ENCODE results near the gene STUM. TPM values are rescaled to one million over a fixed set of nuclear protein-coding genes. Genes with fewer than 3 reads are reported as not detected.

The STUM gene
- total RNA-seq, 1 experiment from 2014 or later: not detected

- no peak for DNase-seq
- intact Hi-C loops (cut with micrococcal nuclease; ENCODE audit: unreplicated experiment): no loop called here
- TF ChIP-seq, protein P1, sequence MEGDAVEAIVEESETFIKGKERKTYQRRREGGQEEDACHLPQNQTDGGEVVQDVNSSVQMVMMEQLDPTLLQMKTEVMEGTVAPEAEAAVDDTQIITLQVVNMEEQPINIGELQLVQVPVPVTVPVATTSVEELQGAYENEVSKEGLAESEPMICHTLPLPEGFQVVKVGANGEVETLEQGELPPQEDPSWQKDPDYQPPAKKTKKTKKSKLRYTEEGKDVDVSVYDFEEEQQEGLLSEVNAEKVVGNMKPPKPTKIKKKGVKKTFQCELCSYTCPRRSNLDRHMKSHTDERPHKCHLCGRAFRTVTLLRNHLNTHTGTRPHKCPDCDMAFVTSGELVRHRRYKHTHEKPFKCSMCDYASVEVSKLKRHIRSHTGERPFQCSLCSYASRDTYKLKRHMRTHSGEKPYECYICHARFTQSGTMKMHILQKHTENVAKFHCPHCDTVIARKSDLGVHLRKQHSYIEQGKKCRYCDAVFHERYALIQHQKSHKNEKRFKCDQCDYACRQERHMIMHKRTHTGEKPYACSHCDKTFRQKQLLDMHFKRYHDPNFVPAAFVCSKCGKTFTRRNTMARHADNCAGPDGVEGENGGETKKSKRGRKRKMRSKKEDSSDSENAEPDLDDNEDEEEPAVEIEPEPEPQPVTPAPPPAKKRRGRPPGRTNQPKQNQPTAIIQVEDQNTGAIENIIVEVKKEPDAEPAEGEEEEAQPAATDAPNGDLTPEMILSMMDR (IDR thresholded peaks at IDR 0.05; ENCODE audit: unreplicated experiment): no peak
- H3K27me3 Mint-ChIP-seq (ENCODE audit: unreplicated experiment): peaks cover 15% of the 10 kb centered on the region
- H3K9me3 Mint-ChIP-seq (ENCODE audit: low read depth, unreplicated experiment): no peaks in the 10 kb centered on the region
- no peaks in the 10 kb centered on the region for H3K4me1 Mint-ChIP-seq (ENCODE audit: low read depth, unreplicated experiment)
- CTCF ChIA-PET: no interaction called here
- no TSS peak for BruUV-seq (replicated peaks)
- H3K4me3 Mint-ChIP-seq (ENCODE audit: low read depth, unreplicated experiment): no peak overlapping the region
- no peak overlapping the region for H3K27ac Mint-ChIP-seq (ENCODE audit: unreplicated experiment)
- no peaks in the 10 kb centered on the region for H3K36me3 Mint-ChIP-seq (ENCODE audit: insufficient read depth, unreplicated experiment)
Observed at GRCh38 chr1:226631229-226632000, 82.9 kb downstream of the STUM start.

DNA sequence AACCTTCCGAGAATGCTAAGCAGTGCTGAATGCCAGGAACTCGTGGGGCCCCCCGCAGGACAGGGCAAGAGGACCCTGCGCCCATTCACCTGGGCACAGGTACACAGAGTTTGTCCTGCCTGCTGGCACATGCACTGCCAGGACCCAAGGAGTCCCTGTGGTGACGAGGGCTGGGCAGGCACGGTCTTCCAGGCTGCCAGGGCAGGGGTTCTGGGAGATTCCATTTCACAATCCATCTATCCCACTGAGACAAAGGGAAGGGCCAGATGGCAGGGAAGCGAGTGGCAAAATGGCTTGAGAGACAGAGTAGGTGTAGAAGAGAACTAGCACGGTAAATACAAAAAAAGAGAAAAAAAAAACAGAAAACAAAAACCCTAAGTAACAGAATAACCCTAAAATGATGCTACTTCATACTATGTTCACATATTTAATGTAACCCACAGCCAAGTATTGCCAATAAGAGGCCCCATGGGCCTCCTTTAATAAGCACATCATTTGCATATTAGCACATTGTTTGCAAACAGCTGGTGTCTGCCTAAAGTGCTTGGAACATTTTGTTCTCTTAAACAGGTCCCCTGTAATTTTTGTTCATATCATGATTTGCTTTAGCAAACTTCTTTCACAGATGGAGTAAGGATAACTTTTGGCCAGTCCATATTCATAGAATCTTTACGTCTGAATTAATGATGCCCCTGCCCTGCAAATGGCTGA, 83.8 kb downstream of the STUM start:
- Mint-ChIP-seq H3K4me3 (ENCODE audit: low read depth, unreplicated experiment) (no peak overlapping the region), H3K4me1 (ENCODE audit: low read depth, unreplicated experiment) (no peaks in the 10 kb centered on the region), H3K9me3 (ENCODE audit: low read depth, unreplicated experiment) (no peaks in the 10 kb centered on the region), H3K27me3 (ENCODE audit: unreplicated experiment) (peaks cover 6% of the 10 kb centered on the region), H3K36me3 (ENCODE audit: insufficient read depth, unreplicated experiment) (no peaks in the 10 kb centered on the region), H3K27ac (ENCODE audit: unreplicated experiment) (no peak overlapping the region)
- CTCF ChIA-PET: interaction anchor here (0.6 to 4.0 kb wide), 3 partner anchors 12 to 196 kb away, joined by 3 to 19 read pairs (median 5); no protein-coding TSS in a partner anchor
- BruUV-seq (replicated peaks): no TSS peak
- TF ChIP-seq, protein P1 (IDR thresholded peaks at IDR 0.05; ENCODE audit: unreplicated experiment): no peak
- no peak for DNase-seq
- intact Hi-C loops (cut with micrococcal nuclease; ENCODE audit: unreplicated experiment): no loop called here

GRCh38 chr1:226632922-226633351, 84.4 kb downstream of the STUM start:
- intact Hi-C loops (cut with micrococcal nuclease; ENCODE audit: unreplicated experiment): no loop called here
- no peaks in the 10 kb centered on the region for H3K9me3 Mint-ChIP-seq (ENCODE audit: low read depth, unreplicated experiment)
- no peak overlapping the region for H3K4me3 Mint-ChIP-seq (ENCODE audit: low read depth, unreplicated experiment)
- no TSS peak for BruUV-seq (replicated peaks)
- DNase-seq: no peak
- no peaks in the 10 kb centered on the region for H3K36me3 Mint-ChIP-seq (ENCODE audit: insufficient read depth, unreplicated experiment)
- H3K4me1 Mint-ChIP-seq (ENCODE audit: low read depth, unreplicated experiment): no peaks in the 10 kb centered on the region
- TF ChIP-seq, protein P1 (IDR thresholded peaks at IDR 0.05; ENCODE audit: unreplicated experiment): no peak
- peaks cover under 1% of the 10 kb centered on the region for H3K27me3 Mint-ChIP-seq (ENCODE audit: unreplicated experiment)
- CTCF ChIA-PET: interaction anchor here (0.6 to 4.0 kb wide), 5 partner anchors 10 to 195 kb away, joined by 3 to 19 read pairs (median 3); no protein-coding TSS in a partner anchor
- no peak overlapping the region for H3K27ac Mint-ChIP-seq (ENCODE audit: unreplicated experiment)

DNA sequence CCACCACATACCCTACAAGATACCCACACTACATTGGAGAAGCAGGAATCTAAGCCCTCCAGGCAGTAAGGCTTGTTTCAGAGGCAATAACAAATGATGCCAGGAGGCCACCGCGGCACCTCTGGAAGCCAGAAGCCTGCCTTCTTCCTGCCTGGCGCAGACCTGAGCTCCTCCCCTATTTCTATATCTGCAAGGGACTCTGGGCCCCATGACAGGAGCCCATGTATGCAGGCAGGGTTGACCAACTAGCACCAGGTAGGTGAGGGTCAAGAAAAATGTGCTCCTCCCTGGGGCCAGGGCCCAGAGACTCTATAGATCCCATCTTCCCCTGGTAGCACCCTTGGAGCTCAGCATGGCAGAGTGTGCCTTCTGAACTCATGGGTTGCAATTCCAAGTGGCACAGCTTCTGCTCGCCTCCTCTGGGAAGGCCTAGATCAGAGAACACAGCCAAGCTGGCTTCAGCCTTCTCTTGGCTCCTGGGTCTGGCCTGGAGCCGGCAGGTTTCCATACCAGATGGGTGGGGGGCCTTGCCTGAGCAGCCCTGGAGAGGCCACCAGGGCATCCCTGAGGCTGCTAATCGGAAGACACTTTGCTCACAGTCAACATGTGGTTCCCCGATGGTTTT, 85.1 kb downstream of the STUM start:
- no peaks in the 10 kb centered on the region for H3K36me3 Mint-ChIP-seq (ENCODE audit: insufficient read depth, unreplicated experiment)
- H3K27ac Mint-ChIP-seq (ENCODE audit: unreplicated experiment): no peak overlapping the region
- intact Hi-C loops (cut with micrococcal nuclease; ENCODE audit: unreplicated experiment): loop anchor here (1.0 kb wide), 1 partner anchor 195 kb away; no protein-coding TSS in a partner anchor
- H3K9me3 Mint-ChIP-seq (ENCODE audit: low read depth, unreplicated experiment): no peaks in the 10 kb centered on the region
- TF ChIP-seq, protein P1 (IDR thresholded peaks at IDR 0.05; ENCODE audit: unreplicated experiment): no peak
- H3K4me3 Mint-ChIP-seq (ENCODE audit: low read depth, unreplicated experiment): no peak overlapping the region
- no TSS peak for BruUV-seq (replicated peaks)
- CTCF ChIA-PET: interaction anchor here (0.8 to 4.0 kb wide), 3 partner anchors 9 to 195 kb away, joined by 3 to 19 read pairs (median 3); no protein-coding TSS in a partner anchor
- no peaks in the 10 kb centered on the region for H3K27me3 Mint-ChIP-seq (ENCODE audit: unreplicated experiment)
- H3K4me1 Mint-ChIP-seq (ENCODE audit: low read depth, unreplicated experiment): no peaks in the 10 kb centered on the region
- DNase-seq: no peak

Data from Calu3 (cell line).